LNCaP clone FGC (cell line): ENCODE measurements around the gene PNMA6F.
A peak's percentile ranks its signal among the peaks of the same experiment; 100 is the strongest.
"Not testable (repeated sequence)": the region's sequence is repeated elsewhere in the genome, so short reads cannot be mapped to it uniquely, and the experiment has no call there.

ENCODE experiments used
- DNase-seq: peaks from one replicate; pipeline ENCODE4 v3.0.0-alpha.2; 2011; ENCODE audit warnings: low read depth
- H3K4me3 ChIP-seq: 2 replicates; pipeline ENCODE4 v1.5.1; 2011; ENCODE audit warnings: mild to moderate bottlenecking, low read depth, low read length, control low read depth
- TF ChIP-seq, protein P1 (sequence below): IDR thresholded peaks from 2 replicates; pipeline ENCODE4 v1.5.1; 2012; ENCODE audit warnings: mild to moderate bottlenecking; ENCODE audit not compliant: control insufficient read depth, insufficient read depth; ENCODE audit errors: extremely low read depth

The PNMA6F gene

DNA sequence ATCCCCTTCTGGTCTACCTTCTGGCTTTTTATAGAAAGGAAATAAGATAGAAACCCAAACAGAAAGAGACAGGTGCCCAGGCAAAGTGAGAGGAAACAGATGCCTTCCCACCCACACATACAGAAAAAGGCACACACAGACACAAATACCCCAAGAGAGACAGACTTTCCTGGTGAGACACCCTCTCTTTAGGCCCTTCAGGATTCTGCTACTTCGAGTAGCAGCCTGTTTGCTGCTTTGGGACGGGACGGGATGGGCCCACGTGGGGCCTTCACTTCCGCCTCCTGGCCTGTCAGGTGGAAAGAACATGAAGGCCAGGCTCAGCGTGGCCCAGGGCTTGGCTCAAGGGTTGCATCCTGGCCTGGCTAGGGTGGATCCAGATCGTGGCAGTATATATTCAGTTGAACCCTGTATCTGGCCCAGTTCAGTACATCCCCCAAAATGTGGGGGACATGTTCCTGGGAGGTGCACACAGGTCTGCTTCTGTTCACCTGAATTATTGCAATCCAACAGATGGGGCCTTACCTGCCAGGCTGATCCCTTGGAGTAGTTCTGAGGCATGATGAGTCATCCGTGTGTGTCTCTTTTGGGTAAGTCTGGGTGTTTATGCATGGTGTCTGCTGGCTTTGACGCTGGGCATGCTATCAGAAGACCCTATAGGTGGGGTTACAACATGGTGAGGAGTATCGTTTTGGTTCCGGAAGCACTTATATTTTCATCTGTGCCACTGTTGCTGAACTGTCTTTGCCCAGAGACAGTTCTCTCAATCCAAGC is 14.7 kb upstream of the PNMA6F start:
- no peak overlapping the region for H3K4me3 ChIP-seq
- TF ChIP-seq, protein P1, sequence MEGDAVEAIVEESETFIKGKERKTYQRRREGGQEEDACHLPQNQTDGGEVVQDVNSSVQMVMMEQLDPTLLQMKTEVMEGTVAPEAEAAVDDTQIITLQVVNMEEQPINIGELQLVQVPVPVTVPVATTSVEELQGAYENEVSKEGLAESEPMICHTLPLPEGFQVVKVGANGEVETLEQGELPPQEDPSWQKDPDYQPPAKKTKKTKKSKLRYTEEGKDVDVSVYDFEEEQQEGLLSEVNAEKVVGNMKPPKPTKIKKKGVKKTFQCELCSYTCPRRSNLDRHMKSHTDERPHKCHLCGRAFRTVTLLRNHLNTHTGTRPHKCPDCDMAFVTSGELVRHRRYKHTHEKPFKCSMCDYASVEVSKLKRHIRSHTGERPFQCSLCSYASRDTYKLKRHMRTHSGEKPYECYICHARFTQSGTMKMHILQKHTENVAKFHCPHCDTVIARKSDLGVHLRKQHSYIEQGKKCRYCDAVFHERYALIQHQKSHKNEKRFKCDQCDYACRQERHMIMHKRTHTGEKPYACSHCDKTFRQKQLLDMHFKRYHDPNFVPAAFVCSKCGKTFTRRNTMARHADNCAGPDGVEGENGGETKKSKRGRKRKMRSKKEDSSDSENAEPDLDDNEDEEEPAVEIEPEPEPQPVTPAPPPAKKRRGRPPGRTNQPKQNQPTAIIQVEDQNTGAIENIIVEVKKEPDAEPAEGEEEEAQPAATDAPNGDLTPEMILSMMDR: no peak
- no peak for DNase-seq

DNA sequence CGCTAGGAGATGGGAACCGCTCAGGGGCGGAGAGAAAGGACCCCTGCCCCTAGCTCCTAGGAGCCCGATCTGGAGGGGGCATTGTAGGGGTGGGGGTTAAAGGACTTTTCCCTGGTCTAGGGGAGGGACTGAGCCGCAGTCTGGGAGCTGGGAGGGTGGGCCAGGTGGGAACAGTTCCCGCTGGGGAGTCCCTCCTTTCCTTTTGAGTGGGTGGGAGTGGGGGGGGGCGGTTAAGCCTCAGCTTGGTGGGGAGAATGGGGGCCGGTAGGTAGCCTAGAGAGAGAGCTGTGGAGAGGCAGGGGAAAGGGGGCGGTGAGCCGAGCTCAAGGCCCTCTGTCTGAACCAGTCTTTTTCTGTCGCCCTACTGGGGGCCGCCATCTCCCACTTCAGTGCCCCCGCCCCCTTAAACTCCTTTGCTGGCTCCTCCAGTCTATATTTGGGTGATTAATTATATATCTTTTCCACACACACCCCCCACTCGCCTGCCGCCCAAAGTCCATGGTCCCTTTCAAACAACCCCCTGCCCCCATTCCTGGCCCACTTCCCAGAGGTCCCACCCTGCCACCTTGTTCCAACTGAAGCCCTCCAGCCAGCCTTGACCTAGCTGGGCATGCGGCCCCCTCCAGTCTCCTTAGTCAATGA is 13.2 kb upstream of the PNMA6F start:
- no peak for DNase-seq
- peak overlapping the region; percentile 69 for H3K4me3 ChIP-seq
- TF ChIP-seq, protein P1: no peak

- peak within 1 kb of the TSS; percentile 69 for H3K4me3 ChIP-seq
- peak; percentile 17 for DNase-seq
- TF ChIP-seq, protein P1: no peak
Observed at GRCh38 chrX:153333821-153334653, 12.5 kb upstream of the PNMA6F start, which contains the start of gene ZNF275. Gene ZNF275 (plus strand): TSS chrX:153334153. CDS start chrX:153336680, 2,527 bp downstream.

DNA sequence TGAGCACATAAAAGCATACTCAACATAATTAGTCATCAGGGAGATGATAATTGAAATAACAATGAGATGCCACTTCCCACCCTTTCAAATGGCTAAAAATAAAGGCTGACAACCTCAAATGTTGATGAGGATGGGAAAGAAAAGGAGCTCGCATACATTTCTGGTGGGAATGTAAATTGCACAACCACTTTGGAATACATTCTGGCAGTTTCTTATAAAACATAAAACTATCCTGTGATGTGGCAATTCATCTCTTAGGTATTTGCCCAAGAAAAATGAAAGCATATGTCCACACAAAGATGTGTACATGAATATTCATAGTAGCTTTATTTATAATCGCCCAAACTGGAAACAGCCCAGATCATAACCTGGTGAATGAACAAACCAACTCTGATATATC is 11.7 kb upstream of the PNMA6F start:
- peak overlapping the region; percentile 48; the same call in 1 of the 2 replicates for H3K4me3 ChIP-seq
- no peak for DNase-seq
- TF ChIP-seq, protein P1: no peak

DNA sequence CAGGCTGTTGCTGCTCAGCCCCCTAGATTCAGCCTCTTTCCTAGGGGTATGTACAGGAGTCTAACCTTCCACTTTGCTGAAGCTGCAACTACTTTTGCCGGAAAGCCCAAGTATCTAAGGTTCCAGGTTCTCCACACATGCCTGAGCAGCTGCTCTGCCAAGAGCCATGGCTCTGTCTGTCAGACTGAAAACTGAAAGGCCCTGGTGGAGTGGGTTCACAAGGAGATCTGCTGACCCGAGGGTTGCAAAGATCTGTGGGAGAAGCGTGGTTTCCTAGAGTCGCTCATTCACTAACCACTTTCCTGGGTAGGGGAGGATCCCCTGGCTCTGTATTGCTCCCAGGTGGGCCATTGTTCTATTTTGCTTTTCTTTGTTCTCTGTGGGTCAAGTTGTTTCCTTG is 6.0 kb upstream of the PNMA6F start:
- H3K4me3 ChIP-seq: no peak overlapping the region
- no peak for DNase-seq
- TF ChIP-seq, protein P1: no peak

- TF ChIP-seq, protein P1: no peak
- DNase-seq: no peak
- no peak overlapping the region for H3K4me3 ChIP-seq
Observed at GRCh38 chrX:153320555-153321184, 897 bp downstream of the PNMA6F start.

- H3K4me3 ChIP-seq, DNase-seq: not testable (repeated sequence)
Observed at GRCh38 chrX:153320047-153320443, 1.5 kb downstream of the PNMA6F start.
